Measurements from ENCODE around the gene BNIP2.
"Not testable (repeated sequence)": the region's sequence is repeated elsewhere in the genome, so short reads cannot be mapped to it uniquely, and the experiment has no call there.

BNIP2 gene

GRCh38 chr15:59656897-59657634 lies 32.1 kb downstream of the BNIP2 start, which contains the start of gene GTF2A2:
Gene GTF2A2 (minus strand): TSS chr15:59657515. CDS start chr15:59652277, 5,238 bp downstream.
- TF ChIP-seq CTCF (IDR thresholded peaks at IDR 0.05; ENCODE audit: insufficient read depth, missing control alignments) = no peak
- FAIRE-seq (no peak), DNase-seq (ENCODE audit: insufficient read length, low spot score) (peak; percentile 80)

GRCh38 chr15:59654046-59654445 lies 35.1 kb downstream of the BNIP2 start:
- no peak for FAIRE-seq
- no peak for TF ChIP-seq CTCF (IDR thresholded peaks at IDR 0.05; ENCODE audit: insufficient read depth, missing control alignments)
- no peak for DNase-seq (ENCODE audit: insufficient read length, low spot score)

GRCh38 chr15:59649603-59650002 lies 39.5 kb downstream of the BNIP2 start:
- FAIRE-seq (no peak), DNase-seq (ENCODE audit: insufficient read length, low spot score) (no peak)
- TF ChIP-seq CTCF (IDR thresholded peaks at IDR 0.05; ENCODE audit: insufficient read depth, missing control alignments) = no peak

- DNase-seq (ENCODE audit: insufficient read length, low spot score) = no peak
- no peak for TF ChIP-seq CTCF (IDR thresholded peaks at IDR 0.05; ENCODE audit: insufficient read depth, missing control alignments)
- FAIRE-seq = no peak
These were observed 42.0 kb downstream of the BNIP2 start for GRCh38 chr15:59647085-59647484.

DNA sequence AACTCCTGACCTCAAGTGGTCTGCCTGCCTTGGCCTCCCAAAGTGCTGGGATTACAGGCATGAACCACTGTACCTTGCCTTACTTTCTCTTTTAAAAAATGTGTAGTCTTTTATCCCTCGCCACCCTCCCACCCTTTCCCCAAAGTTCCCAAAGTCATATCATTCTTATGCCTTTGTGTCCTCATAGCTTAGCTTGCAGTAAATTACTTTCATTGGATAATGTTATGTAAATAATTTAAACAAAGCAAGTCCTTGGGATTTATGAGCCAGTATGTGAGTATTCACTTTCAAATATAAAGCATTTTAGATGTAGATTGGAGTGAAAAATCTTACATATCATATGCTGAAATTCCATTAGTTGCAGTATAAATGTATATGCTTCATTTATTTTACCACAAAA lies 42.8 kb downstream of the BNIP2 start:
- no peak for TF ChIP-seq CTCF (IDR thresholded peaks at IDR 0.05; ENCODE audit: insufficient read depth, missing control alignments)
- FAIRE-seq = no peak
- DNase-seq (ENCODE audit: insufficient read length, low spot score) = no peak

- FAIRE-seq; DNase-seq (ENCODE audit: insufficient read length, low spot score): not testable (repeated sequence)
These were observed 43.3 kb downstream of the BNIP2 start for GRCh38 chr15:59645812-59646211.

DNA sequence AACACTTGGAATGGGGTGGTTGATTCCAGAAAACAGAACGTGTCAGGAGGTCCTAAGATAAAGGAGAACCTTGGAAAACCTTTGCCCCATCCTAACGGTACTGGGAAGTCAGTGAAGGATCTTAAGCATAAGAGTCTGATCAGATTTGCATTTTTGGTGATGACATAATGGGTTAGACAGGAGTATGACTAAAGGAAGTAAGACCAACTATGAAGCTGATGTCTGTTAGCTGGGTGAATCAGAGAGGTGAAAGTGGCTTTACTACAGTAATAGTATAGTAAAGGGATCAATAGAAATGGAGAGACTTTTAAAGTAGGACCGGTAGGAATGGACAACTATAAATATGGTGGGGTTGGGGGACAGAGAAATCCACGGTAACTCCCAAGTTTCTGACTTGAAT lies 44.4 kb downstream of the BNIP2 start:
- TF ChIP-seq CTCF (IDR thresholded peaks at IDR 0.05; ENCODE audit: insufficient read depth, missing control alignments) = no peak
- DNase-seq (ENCODE audit: insufficient read length, low spot score) (no peak), FAIRE-seq (no peak)
